NOMO-1 treated with dmso at 0.1 percent for 144 hours (cell line): ENCODE data around the gene SRSF4.

Source experiments
- DNase-seq: peaks from one replicate; lab custom pipeline; 2025; ENCODE audit not compliant: unreplicated experiment; lab: John Stamatoyannopoulos, UW

SRSF4 gene

DNA sequence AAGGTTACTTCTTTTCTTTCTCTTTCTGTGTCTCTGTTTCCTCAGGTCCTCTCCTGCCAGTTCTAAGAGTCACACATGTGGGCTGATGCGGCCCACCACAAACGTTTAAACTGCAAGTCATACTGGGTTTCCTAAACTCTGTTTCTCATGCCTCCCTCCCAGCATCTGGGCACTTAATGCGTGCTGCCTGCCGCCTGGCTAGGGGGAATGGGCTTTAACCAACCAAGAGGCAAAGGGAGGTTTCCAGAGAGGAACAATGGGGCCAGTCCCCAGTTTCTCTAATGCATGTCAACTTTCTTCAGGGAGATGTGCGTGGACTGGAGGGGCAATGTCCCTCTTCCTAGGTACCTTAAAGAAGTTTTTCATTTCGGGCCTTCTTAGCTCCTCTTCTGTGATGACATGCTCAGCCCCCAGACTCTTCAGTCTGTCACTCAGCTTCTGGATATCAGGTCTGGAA lies 19.9 kb upstream of the SRSF4 start:
- no peak for DNase-seq

- no peak for DNase-seq
Observed at GRCh38 chr1:29200906-29201594, 19.4 kb upstream of the SRSF4 start.

DNA sequence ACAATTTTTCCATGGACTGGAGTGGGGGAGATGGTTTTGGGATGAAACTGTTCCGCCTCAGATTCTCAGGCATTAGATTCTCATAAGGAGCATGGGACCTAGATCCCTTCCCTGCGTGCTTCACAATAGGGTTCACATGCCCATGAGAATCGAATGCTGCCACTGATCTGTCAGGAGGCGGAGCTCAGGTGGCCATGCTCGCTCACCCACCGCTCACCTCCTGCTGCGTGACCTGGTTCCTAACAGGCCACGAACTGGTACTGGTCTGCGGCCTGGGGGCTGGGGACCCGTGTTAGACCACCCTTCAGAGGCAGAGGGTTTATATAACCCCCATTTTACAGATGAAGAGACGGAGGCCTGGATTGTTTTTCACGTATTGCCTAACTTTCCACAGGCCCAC lies 16.3 kb upstream of the SRSF4 start:
- DNase-seq, result no peak

DNA sequence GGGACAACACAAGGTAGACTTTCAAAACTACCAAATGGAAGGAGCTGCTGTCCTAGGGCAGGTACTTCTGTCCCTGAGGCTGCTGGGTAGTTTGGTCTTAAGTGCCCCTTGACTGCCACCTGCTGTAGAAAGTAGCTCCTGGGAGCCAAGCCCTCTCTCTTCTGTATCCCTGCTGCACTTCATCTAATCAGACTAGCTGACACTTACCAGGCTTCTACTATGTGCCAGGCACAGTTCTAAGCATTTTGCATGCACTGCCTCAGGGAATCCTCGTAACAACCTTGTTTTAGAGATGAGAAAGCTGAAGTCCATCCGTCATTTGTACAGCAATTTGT lies 15.9 kb upstream of the SRSF4 start:
- no peak for DNase-seq

DNA sequence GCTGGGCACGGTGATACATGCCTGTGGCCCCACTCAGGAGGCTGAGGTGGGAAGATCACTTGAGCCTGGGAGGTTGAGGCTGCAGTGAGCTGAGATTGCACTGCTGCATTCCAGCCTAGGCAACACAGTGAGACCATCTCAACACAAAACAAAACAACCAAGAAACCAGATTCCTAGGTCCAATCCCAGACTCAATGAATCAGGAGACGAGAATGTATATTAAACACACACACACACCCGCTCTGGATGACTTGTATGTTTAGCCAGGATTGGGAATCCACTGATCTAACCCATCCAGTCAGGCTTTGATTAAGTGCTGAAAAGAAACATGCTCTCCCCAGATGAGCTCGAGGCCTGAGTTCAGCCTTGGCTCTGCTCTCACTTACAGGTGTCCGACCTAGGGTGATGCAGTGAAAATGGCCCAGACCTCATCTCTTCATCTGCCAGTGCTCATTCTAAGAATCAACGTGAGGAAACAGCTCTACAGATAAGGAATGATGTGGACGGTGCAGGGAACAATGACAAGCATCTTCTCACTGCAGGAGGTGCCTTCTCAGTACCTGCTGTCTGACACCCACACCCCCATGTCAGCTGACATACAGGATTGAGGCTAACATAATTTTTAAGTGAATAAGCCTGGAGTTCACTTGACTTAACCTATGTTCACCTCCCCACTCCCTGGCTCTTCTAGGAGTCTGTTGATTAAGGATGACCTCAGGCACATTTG lies 15.3 kb upstream of the SRSF4 start:
- DNase-seq, result no peak

DNA sequence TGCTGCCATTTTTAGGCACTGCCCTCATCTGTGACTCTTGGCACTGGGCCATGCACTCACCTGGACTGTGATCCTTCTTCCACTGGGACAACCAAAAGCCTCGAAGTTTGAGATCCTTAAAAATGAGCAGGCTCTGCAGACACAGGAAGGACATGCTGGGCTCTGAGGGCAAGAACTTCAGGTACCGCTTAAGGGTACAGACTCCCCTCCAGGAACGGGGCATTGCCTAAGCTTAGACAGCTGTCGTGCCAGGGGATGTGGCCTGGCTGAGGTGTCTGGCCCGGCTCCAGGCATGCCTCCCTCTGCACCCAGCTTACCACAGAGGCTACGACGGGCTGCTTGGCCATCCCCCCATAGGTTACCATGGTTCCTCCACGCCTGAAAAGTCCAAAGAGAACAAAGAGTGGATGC lies 14.2 kb upstream of the SRSF4 start:
- DNase-seq, result no peak

- DNase-seq, result no peak
Observed at GRCh38 chr1:29193879-29194455, 12.3 kb upstream of the SRSF4 start.

DNA sequence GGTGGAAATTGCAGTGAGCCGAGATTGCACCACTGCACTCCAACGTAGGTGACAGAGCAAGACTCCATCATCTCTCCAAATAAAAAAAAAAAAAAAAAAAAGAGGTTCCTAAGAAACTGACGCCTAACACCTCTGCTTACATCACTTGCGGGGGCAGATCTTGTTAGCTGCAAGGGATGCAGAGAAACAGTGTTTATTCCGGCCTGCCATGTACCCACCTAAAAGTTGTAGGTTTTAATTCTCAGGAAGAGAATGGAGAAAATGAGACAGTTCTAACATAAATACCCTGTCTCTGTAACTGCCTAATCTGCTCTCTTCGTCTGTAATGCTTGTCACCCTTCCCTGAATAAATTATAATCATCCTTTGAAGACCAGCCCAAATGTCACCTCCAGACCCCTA lies 9.0 kb upstream of the SRSF4 start:
- no peak for DNase-seq

- no peak for DNase-seq
Observed at GRCh38 chr1:29186707-29187106, 5.0 kb upstream of the SRSF4 start.

GRCh38 chr1:29186252-29186651 lies 4.6 kb upstream of the SRSF4 start:
- DNase-seq, result no peak

DNA sequence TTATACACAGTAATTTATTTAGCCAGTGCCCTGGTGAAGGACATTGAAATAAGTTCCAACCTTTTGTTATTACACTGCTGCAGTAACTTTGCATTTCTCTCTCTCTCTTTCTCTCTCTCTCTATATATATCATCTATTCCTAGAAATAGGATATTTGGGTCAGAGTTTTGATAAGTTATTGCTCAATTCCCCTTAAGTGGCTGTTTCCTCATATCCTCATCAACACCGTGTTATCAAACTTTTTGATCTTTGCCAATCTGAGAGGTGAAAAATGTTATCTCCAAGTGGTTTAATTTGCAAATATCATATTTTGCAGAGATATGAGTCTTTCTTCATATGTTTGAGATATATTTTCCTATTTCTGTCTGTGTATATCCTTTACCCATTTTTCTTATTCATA lies 1.6 kb upstream of the SRSF4 start:
- no peak for DNase-seq

DNA sequence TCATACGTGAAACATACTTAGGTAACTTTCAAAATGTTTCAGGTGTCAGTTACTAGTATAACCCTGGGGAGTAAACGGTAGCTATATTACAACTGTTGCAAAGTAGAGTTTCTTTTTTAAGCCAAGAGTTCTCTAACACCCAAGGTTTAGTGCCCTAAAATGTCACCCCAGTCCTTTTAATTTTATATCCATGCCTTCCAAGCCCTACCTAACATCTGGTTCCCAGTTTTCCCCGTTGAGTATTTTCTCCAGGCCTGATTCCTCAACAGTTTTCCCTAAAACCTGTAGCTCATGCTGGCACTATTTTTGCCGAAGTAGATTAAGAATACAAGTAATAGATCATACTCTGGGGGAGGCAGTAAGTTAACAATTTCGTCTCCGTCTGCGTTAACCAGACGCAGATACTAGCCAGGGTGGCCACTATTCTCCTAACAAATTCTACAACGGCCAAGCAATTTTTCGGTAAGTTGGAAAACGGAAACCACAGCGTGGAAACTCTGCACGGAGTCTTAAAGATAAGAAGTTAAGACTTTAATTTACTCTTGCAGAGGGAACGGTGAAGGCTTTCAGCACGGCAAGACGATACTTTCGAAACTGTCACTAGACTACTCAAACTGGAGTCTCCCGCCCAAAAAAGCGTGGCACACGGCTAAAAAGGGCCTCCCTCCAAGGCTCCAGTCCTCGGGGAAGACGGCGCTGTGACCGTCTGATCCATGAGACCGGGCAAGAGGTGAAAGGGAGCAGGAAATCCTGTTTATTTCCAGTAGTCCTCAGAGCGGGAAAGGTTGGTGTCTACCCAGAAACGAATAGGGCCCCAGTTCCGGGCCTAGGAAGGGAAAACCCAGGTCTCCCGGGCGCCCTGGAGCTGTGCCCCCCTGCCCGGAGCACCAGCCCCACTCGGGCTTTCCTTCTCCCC lies 945 bp downstream of the SRSF4 start:
- DNase-seq, result no peak

GRCh38 chr1:29179641-29180184 lies 2.0 kb downstream of the SRSF4 start:
- DNase-seq, result no peak

- no peak for DNase-seq
Observed at GRCh38 chr1:29177022-29177705, 4.5 kb downstream of the SRSF4 start.

GRCh38 chr1:29176576-29176975 lies 5.1 kb downstream of the SRSF4 start:
- no peak for DNase-seq

DNA sequence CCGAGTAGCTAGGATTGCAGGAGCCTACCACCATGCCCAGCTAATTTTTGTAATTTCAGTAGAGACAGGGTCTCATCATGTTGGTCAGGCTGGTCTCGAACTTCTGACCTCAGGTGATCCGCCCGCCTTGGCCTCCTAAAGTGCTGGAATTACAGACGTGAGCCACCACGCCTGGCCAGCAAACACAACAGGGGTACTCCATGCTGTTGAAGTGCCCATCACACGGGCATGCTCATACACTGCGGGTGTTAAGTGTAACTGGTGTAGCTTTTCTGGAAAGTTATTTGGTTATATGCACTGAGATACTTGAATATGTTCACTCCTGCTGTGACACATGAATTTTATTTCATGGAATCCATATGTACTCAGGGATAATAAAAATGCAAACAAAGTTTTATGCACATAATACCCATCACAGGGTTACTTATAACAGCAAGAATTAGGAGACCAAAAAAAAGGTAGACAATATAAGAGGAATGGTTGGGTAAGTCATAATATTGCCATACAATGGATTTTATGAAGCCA lies 9.2 kb downstream of the SRSF4 start:
- no peak for DNase-seq

GRCh38 chr1:29171521-29171920 lies 10.2 kb downstream of the SRSF4 start:
- DNase-seq, result no peak

GRCh38 chr1:29171089-29171488 lies 10.6 kb downstream of the SRSF4 start:
- no peak for DNase-seq

DNA sequence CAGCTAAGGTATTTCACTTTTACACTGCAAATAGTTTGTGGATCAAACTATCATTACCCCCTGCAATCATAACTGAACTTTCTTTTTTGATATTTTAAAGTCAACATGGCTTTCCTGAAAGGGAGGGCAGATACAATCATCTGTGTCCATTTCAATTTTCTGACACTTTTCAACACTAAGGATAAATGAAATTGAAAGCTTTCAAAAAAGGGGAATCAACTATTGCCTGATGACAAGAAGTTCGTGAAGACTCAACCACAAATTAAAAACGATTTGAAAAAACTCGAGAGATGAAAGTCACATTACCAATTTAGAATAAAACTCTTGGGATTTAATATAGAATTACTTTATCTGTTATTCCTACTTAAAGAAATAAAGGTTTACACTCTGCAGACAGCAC lies 11.7 kb downstream of the SRSF4 start:
- DNase-seq, result no peak

DNA sequence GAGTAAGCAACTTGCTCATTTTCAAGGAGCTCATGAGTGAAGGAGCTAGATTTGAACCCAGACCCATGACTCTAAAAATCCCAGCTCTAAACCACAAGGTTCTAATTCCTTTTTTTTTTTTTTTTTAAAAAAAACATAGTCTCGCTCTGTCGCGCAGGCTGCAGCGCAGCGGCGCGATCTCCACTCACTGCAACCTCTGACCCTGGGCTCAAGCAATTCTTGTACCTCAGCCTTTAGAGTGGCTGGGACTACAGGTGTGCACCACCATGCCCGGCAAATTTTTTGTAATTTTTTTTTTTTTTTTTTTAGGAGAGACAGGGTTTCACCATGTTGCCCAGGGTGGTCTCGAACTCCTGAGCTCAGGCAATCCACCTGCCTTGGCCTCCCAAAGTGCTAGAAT lies 13.8 kb downstream of the SRSF4 start:
- no peak for DNase-seq
